ENCODE results near the gene AP3B2. TPM values are rescaled to one million over a fixed set of nuclear protein-coding genes. Genes with fewer than 3 reads are reported as not detected.
A peak's percentile ranks its signal among the peaks of the same experiment; 100 is the strongest.

Gene AP3B2, protein sequence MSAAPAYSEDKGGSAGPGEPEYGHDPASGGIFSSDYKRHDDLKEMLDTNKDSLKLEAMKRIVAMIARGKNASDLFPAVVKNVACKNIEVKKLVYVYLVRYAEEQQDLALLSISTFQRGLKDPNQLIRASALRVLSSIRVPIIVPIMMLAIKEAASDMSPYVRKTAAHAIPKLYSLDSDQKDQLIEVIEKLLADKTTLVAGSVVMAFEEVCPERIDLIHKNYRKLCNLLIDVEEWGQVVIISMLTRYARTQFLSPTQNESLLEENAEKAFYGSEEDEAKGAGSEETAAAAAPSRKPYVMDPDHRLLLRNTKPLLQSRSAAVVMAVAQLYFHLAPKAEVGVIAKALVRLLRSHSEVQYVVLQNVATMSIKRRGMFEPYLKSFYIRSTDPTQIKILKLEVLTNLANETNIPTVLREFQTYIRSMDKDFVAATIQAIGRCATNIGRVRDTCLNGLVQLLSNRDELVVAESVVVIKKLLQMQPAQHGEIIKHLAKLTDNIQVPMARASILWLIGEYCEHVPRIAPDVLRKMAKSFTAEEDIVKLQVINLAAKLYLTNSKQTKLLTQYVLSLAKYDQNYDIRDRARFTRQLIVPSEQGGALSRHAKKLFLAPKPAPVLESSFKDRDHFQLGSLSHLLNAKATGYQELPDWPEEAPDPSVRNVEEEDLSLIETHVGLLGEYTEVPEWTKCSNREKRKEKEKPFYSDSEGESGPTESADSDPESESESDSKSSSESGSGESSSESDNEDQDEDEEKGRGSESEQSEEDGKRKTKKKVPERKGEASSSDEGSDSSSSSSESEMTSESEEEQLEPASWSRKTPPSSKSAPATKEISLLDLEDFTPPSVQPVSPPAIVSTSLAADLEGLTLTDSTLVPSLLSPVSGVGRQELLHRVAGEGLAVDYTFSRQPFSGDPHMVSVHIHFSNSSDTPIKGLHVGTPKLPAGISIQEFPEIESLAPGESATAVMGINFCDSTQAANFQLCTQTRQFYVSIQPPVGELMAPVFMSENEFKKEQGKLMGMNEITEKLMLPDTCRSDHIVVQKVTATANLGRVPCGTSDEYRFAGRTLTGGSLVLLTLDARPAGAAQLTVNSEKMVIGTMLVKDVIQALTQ
- total RNA-seq = 10 to 100 TPM in 1 of 4 donors, 1 to 10 TPM in 1, under 1 TPM in 2; 0.59 to 14.2 (median 1.1) TPM

DNA sequence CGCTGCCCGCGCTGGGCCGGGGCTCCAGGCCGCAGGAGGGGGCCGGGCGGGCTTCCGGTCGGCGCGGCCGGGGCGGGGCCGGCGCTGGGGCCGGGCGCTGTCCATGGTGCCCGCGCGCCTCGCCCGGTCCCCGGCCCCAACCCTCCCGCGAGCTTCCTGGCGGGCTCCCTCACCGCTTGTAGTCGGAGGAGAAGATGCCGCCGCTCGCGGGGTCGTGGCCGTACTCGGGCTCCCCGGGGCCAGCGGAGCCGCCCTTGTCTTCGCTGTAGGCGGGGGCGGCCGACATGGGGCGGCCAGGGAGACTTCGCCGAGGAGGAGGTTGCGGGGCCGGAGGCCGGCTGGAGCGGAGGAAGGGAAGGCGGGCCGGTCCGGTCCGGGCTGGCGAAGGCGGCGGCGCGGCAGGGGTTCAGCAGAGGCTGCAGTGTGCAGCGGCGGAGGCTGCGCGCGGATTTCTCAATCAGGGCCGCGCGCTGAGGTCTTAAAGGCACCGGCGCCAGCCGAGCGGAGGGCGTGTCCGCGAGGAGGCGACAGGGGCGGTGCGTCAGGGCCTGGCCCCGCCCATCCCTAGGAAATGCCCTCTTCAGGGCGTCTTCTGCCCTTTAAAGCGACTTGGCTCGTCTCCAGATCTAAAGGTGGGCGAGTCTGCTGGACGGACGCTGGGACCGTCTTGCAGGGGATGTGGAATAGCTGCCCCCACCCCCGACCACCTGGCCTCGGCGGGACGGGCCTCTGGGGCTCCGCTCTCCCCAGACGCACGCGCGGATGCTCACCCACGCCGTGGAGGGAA lies at the start of gene AP3B2:
AP3B2 (minus strand) TSS at position 455 of the 787 bp plus-strand sequence; CDS start at position 286, 169 bp downstream.
- Histone ChIP-seq H3K4me1 (peaks cover 0 to 17% (median 5%) of the 10 kb centered on the region in 4 donors), H3K4me3 (peak within 1 kb of the TSS; percentile 32 to 78 (median 58)), H3K27ac (peak within 1 kb of the TSS in 1 of 4 donors; percentile 29), H3K9me3 (no peaks in the 10 kb centered on the region), H3K36me3 (no peaks in the 10 kb centered on the region), H3K27me3 (peaks cover 0 to 28% of the 10 kb centered on the region in 2 donors)
- DNase-seq (ENCODE audit: low spot score in 2 of 2) = peak in 1 of 2 donors; percentile 7
- 1 to 3% methylated on average over 57 to 59 of the region's 95 CpGs for WGBS, 2 donors
- TF ChIP-seq, protein P1, sequence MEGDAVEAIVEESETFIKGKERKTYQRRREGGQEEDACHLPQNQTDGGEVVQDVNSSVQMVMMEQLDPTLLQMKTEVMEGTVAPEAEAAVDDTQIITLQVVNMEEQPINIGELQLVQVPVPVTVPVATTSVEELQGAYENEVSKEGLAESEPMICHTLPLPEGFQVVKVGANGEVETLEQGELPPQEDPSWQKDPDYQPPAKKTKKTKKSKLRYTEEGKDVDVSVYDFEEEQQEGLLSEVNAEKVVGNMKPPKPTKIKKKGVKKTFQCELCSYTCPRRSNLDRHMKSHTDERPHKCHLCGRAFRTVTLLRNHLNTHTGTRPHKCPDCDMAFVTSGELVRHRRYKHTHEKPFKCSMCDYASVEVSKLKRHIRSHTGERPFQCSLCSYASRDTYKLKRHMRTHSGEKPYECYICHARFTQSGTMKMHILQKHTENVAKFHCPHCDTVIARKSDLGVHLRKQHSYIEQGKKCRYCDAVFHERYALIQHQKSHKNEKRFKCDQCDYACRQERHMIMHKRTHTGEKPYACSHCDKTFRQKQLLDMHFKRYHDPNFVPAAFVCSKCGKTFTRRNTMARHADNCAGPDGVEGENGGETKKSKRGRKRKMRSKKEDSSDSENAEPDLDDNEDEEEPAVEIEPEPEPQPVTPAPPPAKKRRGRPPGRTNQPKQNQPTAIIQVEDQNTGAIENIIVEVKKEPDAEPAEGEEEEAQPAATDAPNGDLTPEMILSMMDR (IDR thresholded peaks at IDR 0.05) = no peak
- TF ChIP-seq POLR2A (IDR thresholded peaks at IDR 0.05) (no peak), EP300 (IDR thresholded peaks at IDR 0.05) (no peak)

GRCh38 chr15:82751308-82751707 lies 41.6 kb upstream of the AP3B2 start:
- TF ChIP-seq, protein P1 (IDR thresholded peaks at IDR 0.05) = no peak
- TF ChIP-seq POLR2A (IDR thresholded peaks at IDR 0.05) (no peak), EP300 (IDR thresholded peaks at IDR 0.05) (no peak)
- Histone ChIP-seq H3K9me3 (no peaks in the 10 kb centered on the region), H3K27me3 (no peaks in the 10 kb centered on the region), H3K27ac (peak overlapping the region in 1 of 4 donors; percentile 94), H3K4me1 (peaks cover 0 to 37% (median 12%) of the 10 kb centered on the region in 4 donors), H3K4me3 (peak overlapping the region; percentile 60 to 78 (median 70)), H3K36me3 (peaks cover 0 to 37% (median 0%) of the 10 kb centered on the region in 3 donors)
- 38 to 51% methylated on average over 4 of the region's 4 CpGs for WGBS, 2 donors
- no peak for DNase-seq (ENCODE audit: low spot score in 2 of 2)

GRCh38 chr15:82750831-82751180 lies 41.1 kb upstream of the AP3B2 start:
- Histone ChIP-seq H3K4me1 (peaks cover 0 to 37% (median 12%) of the 10 kb centered on the region in 4 donors), H3K27ac (peak overlapping the region in 3 of 4 donors; percentile 75 to 94 (median 91)), H3K36me3 (peaks cover 0 to 32% (median 0%) of the 10 kb centered on the region in 3 donors), H3K9me3 (no peaks in the 10 kb centered on the region), H3K4me3 (peak overlapping the region; percentile 60 to 78 (median 70)), H3K27me3 (no peaks in the 10 kb centered on the region)
- no peak for DNase-seq (ENCODE audit: low spot score in 2 of 2)
- WGBS, 2 donors = 2 to 4% methylated on average over 8 of the region's 8 CpGs
- TF ChIP-seq, protein P1 (IDR thresholded peaks at IDR 0.05) = no peak
- no peak for TF ChIP-seq EP300 (IDR thresholded peaks at IDR 0.05)
- TF ChIP-seq POLR2A (IDR thresholded peaks at IDR 0.05) = no peak

DNA sequence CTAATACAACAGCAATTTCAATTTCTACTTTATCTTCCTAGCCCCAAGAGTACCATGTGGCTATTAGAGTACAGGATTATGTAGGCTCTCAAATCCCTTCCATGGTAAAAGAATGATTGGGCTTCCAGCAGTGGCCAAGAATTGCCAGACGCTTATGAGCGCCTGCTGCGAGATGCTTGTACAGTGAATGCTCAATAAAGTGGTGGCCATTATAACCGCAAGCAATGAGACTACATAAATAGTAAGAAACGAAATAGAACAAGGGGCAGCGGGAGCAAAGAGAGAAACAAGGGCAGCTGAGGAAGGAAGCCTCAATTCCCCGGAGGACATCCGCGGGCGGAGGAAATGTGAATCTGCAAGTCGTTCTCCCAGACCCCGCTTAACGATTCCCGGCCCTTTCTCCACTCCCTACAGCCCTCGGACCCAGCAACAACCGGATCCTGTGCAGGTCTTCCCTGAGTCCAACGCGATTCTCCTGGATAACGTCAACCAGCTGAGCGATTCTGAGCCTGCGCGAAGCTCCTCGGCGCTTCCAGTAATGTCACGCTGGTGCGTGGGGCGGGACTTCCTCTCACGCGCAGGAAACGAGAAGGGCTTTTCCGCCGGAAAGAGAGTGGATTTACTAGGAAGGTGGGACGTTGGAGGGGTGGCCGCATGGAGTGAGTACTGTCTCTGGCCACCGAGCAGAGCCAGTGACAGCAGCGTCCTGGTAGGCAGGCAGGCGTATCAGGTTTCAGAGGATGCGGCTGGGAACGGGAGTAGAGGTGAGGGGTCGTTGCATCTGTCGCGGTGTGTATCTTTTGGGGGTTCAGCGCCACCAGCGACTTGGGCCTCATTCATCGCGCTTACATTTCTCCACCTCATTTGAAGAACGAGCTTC lies 40.5 kb upstream of the AP3B2 start:
- Histone ChIP-seq H3K4me3 (peak overlapping the region; percentile 60 to 78 (median 70)), H3K36me3 (peaks cover 0 to 26% (median 0%) of the 10 kb centered on the region in 3 donors), H3K27ac (peak overlapping the region; percentile 10 to 94 (median 83)), H3K9me3 (no peaks in the 10 kb centered on the region), H3K4me1 (peaks cover 0 to 37% (median 12%) of the 10 kb centered on the region in 4 donors), H3K27me3 (no peaks in the 10 kb centered on the region)
- TF ChIP-seq, protein P1 (IDR thresholded peaks at IDR 0.05) = no peak
- peak; percentile 79 to 97 for TF ChIP-seq EP300 (IDR thresholded peaks at IDR 0.05)
- TF ChIP-seq POLR2A (IDR thresholded peaks at IDR 0.05) = peak; percentile 67 to 73
- 1% methylated on average over 46 to 47 of the region's 47 CpGs for WGBS, 2 donors
- peak; percentile 73 to 88 for DNase-seq (ENCODE audit: low spot score in 2 of 2)
